Activated B cell treated with CpG ODN at 0.5 μM for 24 hours (primary cell): ENCODE data around the gene PRAC2. TPM values are rescaled to one million over a fixed set of nuclear protein-coding genes. Genes with fewer than 3 reads are reported as not detected.

Experiments used
- ATAC-seq: fragments of 200-7000 bp; cut with Tn5 transposase; one replicate; pipeline ENCODE4 v1.10.0; 2021; ENCODE audit warnings: low read depth, mild to moderate bottlenecking, moderate library complexity
- CTCF ChIA-PET: fragments of 350-600 bp; sonication (Branson Sonifier 250); formaldehyde crosslinking; loops from one replicate; lab custom pipeline; 2021; ENCODE audit warnings: antibody characterized with exemption; lab: Charles Lee
- POLR2A ChIA-PET: fragments of 350-600 bp; sonication (Branson Sonifier 250); formaldehyde crosslinking; loops from one replicate; lab custom pipeline; 2021; ENCODE audit warnings: antibody characterized with exemption; lab: Charles Lee
- DNase-seq: peaks from one replicate; pipeline ENCODE4 v3.0.0; 2022
- H3K27ac Mint-ChIP-seq: one replicate; pipeline ENCODE4 v1.8.0; 2020; ENCODE audit warnings: mixed read lengths
- H3K27me3 Mint-ChIP-seq: one replicate; pipeline ENCODE4 v1.8.0; 2021; ENCODE audit warnings: mixed read lengths
- H3K36me3 Mint-ChIP-seq: one replicate; pipeline ENCODE4 v1.8.0; 2021; ENCODE audit warnings: low read depth, mixed read lengths
- H3K4me1 Mint-ChIP-seq: one replicate; pipeline ENCODE4 v1.8.0; 2021; ENCODE audit warnings: mixed read lengths
- H3K4me3 Mint-ChIP-seq: one replicate; pipeline ENCODE4 v1.8.0; 2020; ENCODE audit warnings: mild to moderate bottlenecking, mixed read lengths
- H3K9me3 Mint-ChIP-seq: one replicate; pipeline ENCODE4 v1.8.0; 2020; ENCODE audit warnings: mixed read lengths
- intact Hi-C: fragments of 100-400 bp; cut with micrococcal nuclease; formaldehyde crosslinking; loops from one replicate; pipeline ENCODE4 v1.15.1; 2024
- total RNA-seq: library from RNA; stranded (reverse); gene quantifications from 2 replicates; pipeline ENCODE4 v1.2.3, GENCODE V29; 2022
- TF ChIP-seq, protein P1 (sequence below): fragments of 200-600 bp; IDR thresholded peaks from one replicate; pipeline ENCODE4 v1.8.0; 2022; ENCODE audit warnings: antibody characterized with exemption, mild to moderate bottlenecking

The PRAC2 gene
- total RNA-seq, 1 donor from 2014 or later = not detected

GRCh38 chr17:48753794-48754499 is 31.0 kb downstream of the PRAC2 start:
- peaks cover 74% of the 10 kb centered on the region for H3K27me3 Mint-ChIP-seq
- H3K9me3 Mint-ChIP-seq = no peaks in the 10 kb centered on the region
- ChIA-PET CTCF (no interaction called here), POLR2A (no interaction called here)
- intact Hi-C loops = loop anchor here (5.0 kb wide), 1 partner anchor 127 kb away; the partner anchor contains the start of gene HOXB9
- H3K27ac Mint-ChIP-seq = no peak overlapping the region
- H3K36me3 Mint-ChIP-seq = no peaks in the 10 kb centered on the region
- no peak for DNase-seq
- peaks cover 8% of the 10 kb centered on the region for H3K4me1 Mint-ChIP-seq
- TF ChIP-seq, protein P1, sequence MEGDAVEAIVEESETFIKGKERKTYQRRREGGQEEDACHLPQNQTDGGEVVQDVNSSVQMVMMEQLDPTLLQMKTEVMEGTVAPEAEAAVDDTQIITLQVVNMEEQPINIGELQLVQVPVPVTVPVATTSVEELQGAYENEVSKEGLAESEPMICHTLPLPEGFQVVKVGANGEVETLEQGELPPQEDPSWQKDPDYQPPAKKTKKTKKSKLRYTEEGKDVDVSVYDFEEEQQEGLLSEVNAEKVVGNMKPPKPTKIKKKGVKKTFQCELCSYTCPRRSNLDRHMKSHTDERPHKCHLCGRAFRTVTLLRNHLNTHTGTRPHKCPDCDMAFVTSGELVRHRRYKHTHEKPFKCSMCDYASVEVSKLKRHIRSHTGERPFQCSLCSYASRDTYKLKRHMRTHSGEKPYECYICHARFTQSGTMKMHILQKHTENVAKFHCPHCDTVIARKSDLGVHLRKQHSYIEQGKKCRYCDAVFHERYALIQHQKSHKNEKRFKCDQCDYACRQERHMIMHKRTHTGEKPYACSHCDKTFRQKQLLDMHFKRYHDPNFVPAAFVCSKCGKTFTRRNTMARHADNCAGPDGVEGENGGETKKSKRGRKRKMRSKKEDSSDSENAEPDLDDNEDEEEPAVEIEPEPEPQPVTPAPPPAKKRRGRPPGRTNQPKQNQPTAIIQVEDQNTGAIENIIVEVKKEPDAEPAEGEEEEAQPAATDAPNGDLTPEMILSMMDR = no peak
- no peak overlapping the region for H3K4me3 Mint-ChIP-seq
- no peak for ATAC-seq

GRCh38 chr17:48754500-48755261 is 31.7 kb downstream of the PRAC2 start:
- H3K9me3 Mint-ChIP-seq = no peaks in the 10 kb centered on the region
- ChIA-PET POLR2A (no interaction called here), CTCF (no interaction called here)
- no peaks in the 10 kb centered on the region for H3K36me3 Mint-ChIP-seq
- TF ChIP-seq, protein P1 = no peak
- H3K27me3 Mint-ChIP-seq = peaks cover 74% of the 10 kb centered on the region
- intact Hi-C loops = loop anchor here (5.0 kb wide), 1 partner anchor 127 kb away; the partner anchor contains the start of gene HOXB9
- DNase-seq (no peak), ATAC-seq (no peak)
- H3K4me1 Mint-ChIP-seq = peaks cover 8% of the 10 kb centered on the region
- no peak overlapping the region for H3K27ac Mint-ChIP-seq
- H3K4me3 Mint-ChIP-seq = peak overlapping the region; percentile 2

DNA sequence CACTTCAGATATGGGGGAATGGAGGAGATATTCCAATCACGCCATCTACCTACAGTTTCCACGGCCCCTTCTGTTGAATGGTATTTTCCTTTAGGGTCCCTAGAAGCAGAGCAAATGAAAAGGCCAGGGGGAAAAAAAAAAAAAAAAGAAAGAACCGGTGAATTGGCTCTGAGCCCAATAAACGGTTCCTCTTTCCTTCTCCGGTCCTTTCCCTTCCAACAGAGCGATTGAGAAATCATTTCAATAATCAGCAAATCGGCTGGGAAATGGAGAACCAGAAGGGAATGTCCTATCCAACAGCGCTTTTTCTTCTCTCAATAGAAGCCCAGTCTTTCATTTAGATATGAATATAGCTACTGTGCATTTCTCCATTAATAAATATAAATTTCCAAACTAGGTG is 32.4 kb downstream of the PRAC2 start:
- no peak overlapping the region for H3K27ac Mint-ChIP-seq
- DNase-seq (no peak), ATAC-seq (no peak)
- POLR2A ChIA-PET = interaction anchor here (0.6 kb wide), 1 partner anchor 9 kb away, joined by 3 read pairs; no protein-coding TSS in a partner anchor
- intact Hi-C loops = no loop called here
- CTCF ChIA-PET = no interaction called here
- peaks cover 74% of the 10 kb centered on the region for H3K27me3 Mint-ChIP-seq
- no peaks in the 10 kb centered on the region for H3K36me3 Mint-ChIP-seq
- H3K4me1 Mint-ChIP-seq = peaks cover 8% of the 10 kb centered on the region
- no peaks in the 10 kb centered on the region for H3K9me3 Mint-ChIP-seq
- TF ChIP-seq, protein P1 = no peak
- H3K4me3 Mint-ChIP-seq = peak overlapping the region; percentile 2

- ChIA-PET POLR2A (no interaction called here), CTCF (no interaction called here)
These were observed 33.9 kb downstream of the PRAC2 start for GRCh38 chr17:48756830-48757251.

More at GRCh38 chr17:48756830-48757251, 33.9 kb downstream of the PRAC2 start:
- no peaks in the 10 kb centered on the region for H3K36me3 Mint-ChIP-seq
- H3K4me3 Mint-ChIP-seq = no peak overlapping the region
- DNase-seq (no peak), ATAC-seq (no peak)
- intact Hi-C loops = no loop called here
- no peak overlapping the region for H3K27ac Mint-ChIP-seq
- H3K9me3 Mint-ChIP-seq = no peaks in the 10 kb centered on the region
- TF ChIP-seq, protein P1 = no peak
- H3K27me3 Mint-ChIP-seq = peaks cover 75% of the 10 kb centered on the region
- peaks cover 8% of the 10 kb centered on the region for H3K4me1 Mint-ChIP-seq
